SK-N-SH (cell line): ENCODE measurements around the gene RAVER2. TPM values are rescaled to one million over a fixed set of nuclear protein-coding genes. Genes with fewer than 3 reads are reported as not detected.
"Not testable (repeated sequence)": the region's sequence is repeated elsewhere in the genome, so short reads cannot be mapped to it uniquely, and the experiment has no call there.

ENCODE experiments used
- CTCF ChIA-PET: fragments of 300-600, 350-600 bp; formaldehyde crosslinking; extraction: SDS; loops from one replicate; lab custom pipeline; 2021; lab: Yijun Ruan, JAX
- POLR2A ChIA-PET: fragments of 350-600 bp; sonication (Branson Sonifier 250); formaldehyde crosslinking; extraction: SDS; loops from one replicate; lab custom pipeline; 2020; ENCODE audit warnings: antibody characterized with exemption, inconsistent platforms; lab: Yijun Ruan, JAX
- DNase-seq: peaks from one replicate; pipeline ENCODE4 v3.0.0; 2012
- H2AFZ ChIP-seq: fragments of 200-600 bp; sonication (generic); 2 replicates; pipeline ENCODE4 v1.8.1; 2016; ENCODE audit warnings: antibody characterized with exemption, mild to moderate bottlenecking, low read depth
- H3F3A ChIP-seq: fragments of 200-600 bp; sonication (generic); replicated peaks from 2 replicates; pipeline ENCODE3; 2016; ENCODE audit warnings: antibody characterized with exemption, mild to moderate bottlenecking; ENCODE audit not compliant: insufficient read depth
- H3K27ac ChIP-seq, 2 experiments: fragments of 200-500 bp in 1 of 2; fragments of 200-600 bp in 1 of 2; sonication (Bioruptor generic) in 1 of 2; sonication (generic), shearing (Covaris generic) in 1 of 2; 2 replicates each; pipeline versions ENCODE4 v1.5.1 to v1.6.1; 2014 to 2016; ENCODE audit warnings: low read depth in 2 of 2, inconsistent platforms in 1 of 2, low read length in 1 of 2, mild to moderate bottlenecking in 1 of 2, mixed read lengths in 1 of 2
- H3K27me3 ChIP-seq: fragments of 200-600 bp; sonication (generic), shearing (Covaris generic); 2 replicates; pipeline ENCODE4 v1.6.1; 2016; ENCODE audit warnings: mixed run types; ENCODE audit not compliant: insufficient read depth
- H3K36me3 ChIP-seq, 2 experiments: fragments of 200-500 bp in 1 of 2; fragments of 200-600 bp in 1 of 2; sonication (Bioruptor generic) in 1 of 2; sonication (generic) in 1 of 2; replicated peaks in 1 of 2; 2 replicates each; pipeline versions ENCODE3 to v1.5.1; 2014 to 2016; ENCODE audit warnings: low read length in 1 of 2, mild to moderate bottlenecking in 1 of 2; ENCODE audit not compliant: insufficient read depth in 2 of 2, control insufficient read depth in 1 of 2
- H3K4me1 ChIP-seq, 2 experiments: fragments of 200-500 bp in 1 of 2; fragments of 200-600 bp in 1 of 2; sonication (Bioruptor generic) in 1 of 2; sonication (generic), shearing (Covaris generic) in 1 of 2; 2 replicates each; pipeline versions ENCODE4 v1.5.1 to v1.6.1; 2014 to 2016; ENCODE audit warnings: low read depth in 1 of 2, low read length in 1 of 2, mixed run types in 1 of 2; ENCODE audit not compliant: insufficient read depth in 2 of 2, control insufficient read depth in 1 of 2
- H3K4me2 ChIP-seq: fragments of 200-600 bp; sonication (generic), shearing (Covaris generic); 2 replicates; pipeline ENCODE4 v1.6.1; 2017; ENCODE audit warnings: mixed run types
- H3K4me3 ChIP-seq, 2 experiments: fragments of 200-500 bp in 1 of 2; fragments of 200-600 bp in 1 of 2; sonication (Bioruptor generic) in 1 of 2; sonication (generic), shearing (Covaris generic) in 1 of 2; 2 replicates each; pipeline versions ENCODE4 v1.5.1 to v1.8.1; 2014 to 2016; ENCODE audit warnings: low read depth in 2 of 2, inconsistent platforms in 1 of 2, low read length in 1 of 2, mild to moderate bottlenecking in 1 of 2, mixed read lengths in 1 of 2, moderate library complexity in 1 of 2
- H3K79me2 ChIP-seq: fragments of 200-600 bp; sonication (generic); 2 replicates; pipeline ENCODE4 v1.8.1; 2017; ENCODE audit warnings: mild to moderate bottlenecking; ENCODE audit not compliant: insufficient read depth
- H3K9ac ChIP-seq: fragments of 200-600 bp; sonication (generic); 2 replicates; pipeline ENCODE4 v1.6.1; 2017; ENCODE audit warnings: mixed run types
- H3K9me2 ChIP-seq: fragments of 200-600 bp; sonication (generic); 2 replicates; pipeline ENCODE4 v1.6.1; 2017; ENCODE audit warnings: mixed run types
- H3K9me3 ChIP-seq: fragments of 200-600 bp; sonication (generic); 2 replicates; pipeline ENCODE4 v1.6.1; 2017; ENCODE audit warnings: mixed run types, mild to moderate bottlenecking, moderate library complexity
- H4K20me1 ChIP-seq: fragments of 200-600 bp; sonication (generic); 2 replicates; pipeline ENCODE4 v1.6.1; 2017; ENCODE audit warnings: mild to moderate bottlenecking, mixed run types; ENCODE audit not compliant: insufficient read depth
- CTCF ChIP-seq: fragments of 200-600 bp; sonication (generic); IDR thresholded peaks from 2 replicates; pipeline ENCODE4 v1.6.1; 2017; ENCODE audit warnings: antibody characterized with exemption, mild to moderate bottlenecking, moderate library complexity
- EP300 ChIP-seq, 2 experiments: IDR thresholded peaks; 2 replicates each; pipeline versions ENCODE4 v1.4.0 to v1.6.1; 2012; ENCODE audit warnings: borderline replicate concordance in 1 of 2, low read depth in 1 of 2, low read length in 1 of 2
- FOXJ3 ChIP-seq: sonication (generic); formaldehyde crosslinking; IDR thresholded peaks from 2 replicates; pipeline ENCODE4 v1.5.1; 2020; ENCODE audit warnings: mild to moderate bottlenecking, missing genetic modification reagents
- GABPA ChIP-seq: IDR thresholded peaks from 2 replicates; pipeline ENCODE4 v1.4.0; 2012; ENCODE audit warnings: low read depth, mild to moderate bottlenecking
- JUND ChIP-seq: IDR thresholded peaks from 2 replicates; pipeline ENCODE4 v1.4.0; 2012
- MAX ChIP-seq: IDR thresholded peaks from 2 replicates; pipeline ENCODE4 v1.4.0; 2012; ENCODE audit warnings: low read depth
- NFIC ChIP-seq: IDR thresholded peaks from 2 replicates; pipeline ENCODE4 v1.4.0; 2012; ENCODE audit warnings: borderline replicate concordance
- PBX3 ChIP-seq: IDR thresholded peaks from 2 replicates; pipeline ENCODE4; 2012
- REST ChIP-seq: IDR thresholded peaks from 2 replicates; pipeline ENCODE4 v1.6.1; 2012; ENCODE audit warnings: mild to moderate bottlenecking, low read depth, low read length, moderate library complexity
- RXRA ChIP-seq: IDR thresholded peaks from 2 replicates; pipeline ENCODE4 v1.4.0; 2012; ENCODE audit warnings: low read depth, mild to moderate bottlenecking, borderline replicate concordance
- SIN3A ChIP-seq: IDR thresholded peaks from 2 replicates; pipeline ENCODE4 v1.6.1; 2012; ENCODE audit warnings: low read depth, mild to moderate bottlenecking, low read length, moderate library complexity, borderline replicate concordance
- ZBTB33 ChIP-seq: IDR thresholded peaks from 2 replicates; pipeline ENCODE4 v1.4.0; 2012; ENCODE audit warnings: low read depth, borderline replicate concordance
- WGBS: methylation state at CpG from one replicate; pipeline ENCODE4 v1.1.6; 2017; ENCODE audit warnings: low lambda C conversion rate; 5-methylcytosine and 5-hydroxymethylcytosine counted together
- polyA plus RNA-seq, 3 experiments: library from polyadenylated mRNA; depleted of rRNA; stranded (reverse); fragments of >200 nt; gene quantifications; 2 replicates each; pipeline ENCODE4 v1.2.3, GENCODE V29; 2012

Gene RAVER2
- polyA plus RNA-seq, 1 of the 3 experiments (the other 2 are of a cell fraction), result 7.3 TPM

- H3K36me3 ChIP-seq, result no peaks in the 10 kb centered on the region
- H3K4me1 ChIP-seq, result no peaks in the 10 kb centered on the region
- no peak overlapping the region for H3K4me3 ChIP-seq
- H3F3A ChIP-seq, result no peaks in the 10 kb centered on the region
- WGBS, result 44% methylated on average over 2 of the region's 2 CpGs
- no peaks in the 10 kb centered on the region for H3K27me3 ChIP-seq
- ChIA-PET CTCF (interaction anchor here (0.8 to 1.2 kb wide), 2 partner anchors 27 to 122 kb away, joined by 3 to 6 read pairs; no protein-coding TSS in a partner anchor), POLR2A (no interaction called here)
- H3K9me3 ChIP-seq, result no peaks in the 10 kb centered on the region
- H2AFZ ChIP-seq, result no peak overlapping the region
- H3K79me2 ChIP-seq, result no peaks in the 10 kb centered on the region
- no peak overlapping the region for H3K27ac ChIP-seq
- no peaks in the 10 kb centered on the region for H3K9me2 ChIP-seq
- H4K20me1 ChIP-seq, result no peaks in the 10 kb centered on the region
- TF ChIP-seq FOXJ3 (CRISPR knock-in tag) (no peak), EP300 (IDR thresholded peaks at IDR 0.05; ENCODE audit: borderline replicate concordance in 1 of 2, low read depth in 1 of 2, low read length in 1 of 2) (no peak), REST (no peak), SIN3A (no peak)
- TF ChIP-seq, all 33 proteins: peak for 0
- H3K4me2 ChIP-seq, result no peak overlapping the region
- no peak overlapping the region for H3K9ac ChIP-seq
- no peak for DNase-seq
Measured at GRCh38 chr1:64701886-64702285, 43.0 kb upstream of the RAVER2 start.

- H3K79me2 ChIP-seq, H3K9me3 ChIP-seq, H3K9ac ChIP-seq, POLR2A ChIA-PET, H2AFZ ChIP-seq, H3F3A ChIP-seq, DNase-seq, H3K27me3 ChIP-seq, H3K27ac ChIP-seq, H3K4me2 ChIP-seq, H3K36me3 ChIP-seq, H4K20me1 ChIP-seq, CTCF ChIA-PET, H3K4me3 ChIP-seq, H3K4me1 ChIP-seq, H3K9me2 ChIP-seq: not testable (repeated sequence)
- 65% methylated on average over 3 of the region's 3 CpGs for WGBS
Measured at GRCh38 chr1:64702670-64703069, 42.2 kb upstream of the RAVER2 start.

GRCh38 chr1:64703600-64703999 is 41.3 kb upstream of the RAVER2 start:
- H4K20me1 ChIP-seq, result no peaks in the 10 kb centered on the region
- no peak overlapping the region for H3K4me3 ChIP-seq
- H3K9ac ChIP-seq, result no peak overlapping the region
- no peaks in the 10 kb centered on the region for H3K9me2 ChIP-seq
- H3K4me1 ChIP-seq, result no peaks in the 10 kb centered on the region
- no peaks in the 10 kb centered on the region for H3K79me2 ChIP-seq
- 61% methylated on average over 2 of the region's 2 CpGs for WGBS
- ChIA-PET CTCF (interaction anchor here (1.1 kb wide), 1 partner anchor 28 kb away, joined by 3 read pairs; no protein-coding TSS in a partner anchor), POLR2A (no interaction called here)
- H3K36me3 ChIP-seq, result no peaks in the 10 kb centered on the region
- TF ChIP-seq GABPA (no peak), CTCF (no peak), EP300 (IDR thresholded peaks at IDR 0.05; ENCODE audit: borderline replicate concordance in 1 of 2, low read depth in 1 of 2, low read length in 1 of 2) (no peak), NFIC (no peak), RXRA (no peak), ZBTB33 (no peak), MAX (no peak), JUND (no peak), PBX3 (no peak)
- DNase-seq, result no peak
- no peaks in the 10 kb centered on the region for H3F3A ChIP-seq
- no peak overlapping the region for H2AFZ ChIP-seq
- no peak overlapping the region for H3K4me2 ChIP-seq
- H3K27ac ChIP-seq, result no peak overlapping the region
- H3K27me3 ChIP-seq, result no peaks in the 10 kb centered on the region
- H3K9me3 ChIP-seq, result no peaks in the 10 kb centered on the region
